ENCODE measurements around the gene GALNT1.

The GALNT1 gene

DNA sequence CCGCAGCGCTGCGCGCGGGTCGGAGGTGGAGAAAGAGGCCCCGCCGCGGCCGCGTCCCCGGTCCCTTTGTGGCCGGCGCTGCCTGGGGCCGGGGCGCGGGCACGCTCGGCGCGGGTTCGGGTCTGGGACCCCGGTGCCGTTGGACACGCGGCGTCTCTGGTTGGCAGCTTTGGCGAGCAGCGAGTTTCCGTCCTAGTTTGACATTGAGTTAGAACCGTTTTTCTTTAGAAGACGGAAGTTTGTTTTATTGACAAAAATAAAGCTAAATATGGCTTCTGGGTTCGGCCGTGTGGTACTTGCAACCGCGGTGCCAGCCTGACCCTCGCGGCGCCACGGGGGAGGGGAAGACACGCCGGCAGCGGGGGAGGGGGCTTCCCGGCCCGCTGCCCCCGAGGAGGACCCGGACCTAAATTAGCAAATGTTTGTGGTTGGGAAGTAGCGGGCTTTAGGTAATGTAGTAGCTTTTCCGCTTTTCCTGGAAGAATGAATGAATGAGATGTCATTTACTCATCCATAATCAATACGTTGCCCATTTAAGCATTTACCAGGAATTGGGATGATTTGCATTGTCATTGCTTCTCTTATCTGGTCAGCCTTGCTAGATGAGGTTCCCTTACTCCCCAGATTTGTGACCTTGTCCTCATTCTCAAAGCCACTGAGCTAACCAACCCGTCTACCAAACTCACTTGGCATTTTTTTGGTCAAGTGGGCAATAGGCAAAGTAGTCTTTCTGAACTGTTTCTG is 530 bp downstream of the GALNT1 start:
- peak in 16 of 51 donors; percentile 4 to 46 (median 17) for DNase-seq

DNA sequence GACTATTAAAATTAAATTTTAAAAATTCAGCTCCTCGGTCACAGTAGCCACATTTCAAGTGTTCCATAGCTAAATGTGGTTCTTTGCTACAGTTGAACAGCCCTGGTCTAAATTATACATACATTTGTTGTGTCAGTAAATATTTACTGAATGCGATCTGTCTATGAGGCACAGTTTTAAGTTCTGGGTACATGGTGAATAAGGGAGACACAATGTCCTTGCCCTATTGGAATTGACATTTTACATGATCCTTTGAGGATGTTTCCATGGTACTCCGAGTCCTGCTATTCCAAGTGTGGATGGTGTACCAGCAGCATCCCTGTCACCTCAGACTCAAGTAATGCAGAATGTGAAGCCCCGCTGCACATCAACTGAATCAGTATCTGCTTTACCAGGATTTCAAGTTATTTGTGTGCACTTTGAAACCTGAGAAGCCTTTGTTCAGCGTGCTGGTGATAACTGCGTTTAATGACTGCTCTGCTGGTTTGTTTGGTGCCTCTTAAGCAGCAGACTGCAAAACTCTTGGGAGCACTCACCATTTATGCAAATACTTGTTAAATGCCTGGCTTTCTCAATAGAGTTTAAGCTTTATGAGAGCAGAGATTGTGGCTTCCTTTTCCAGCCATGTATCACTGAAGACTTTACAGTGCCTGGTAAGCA is 1.5 kb downstream of the GALNT1 start:
- DNase-seq: peak in 2 of 51 donors; percentile 3 to 37

DNA sequence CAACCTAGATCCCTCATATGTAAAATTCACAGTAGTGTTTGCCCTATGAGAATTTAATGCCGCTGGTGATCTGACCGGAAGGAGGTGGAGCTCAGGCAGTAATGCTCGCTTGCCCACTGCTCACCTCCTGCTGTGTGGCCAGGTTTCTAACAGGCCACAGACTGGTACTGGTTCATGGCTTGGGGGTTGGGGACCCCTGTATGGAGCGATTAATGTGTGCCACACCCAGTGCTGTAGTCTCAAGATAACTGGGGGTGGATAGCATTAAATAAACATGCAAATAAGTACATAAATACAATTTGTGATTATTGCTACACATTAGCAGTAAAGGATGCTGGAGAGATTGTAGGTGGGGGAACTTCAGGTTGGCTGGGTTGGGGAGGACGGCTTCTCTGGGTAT is 3.2 kb downstream of the GALNT1 start:
- DNase-seq: no peak

DNA sequence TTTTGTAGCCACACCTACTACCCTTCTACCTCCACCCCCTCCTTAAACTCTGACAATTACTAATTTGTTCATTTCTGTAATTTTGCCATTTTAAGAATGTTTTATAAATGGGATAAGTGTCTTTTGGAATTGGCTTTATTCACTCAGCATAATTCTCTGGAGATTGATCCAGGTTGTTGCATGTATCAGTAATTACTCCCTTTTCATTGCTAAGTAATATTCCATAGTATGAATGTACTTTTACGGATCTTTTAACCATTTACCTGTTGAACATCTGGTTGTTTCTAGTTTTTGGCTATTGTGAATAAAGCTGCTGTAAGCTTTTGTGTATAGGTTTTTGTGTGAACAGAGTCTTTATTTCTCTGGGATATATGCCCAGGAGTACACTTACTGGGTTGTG is 4.1 kb downstream of the GALNT1 start:
- DNase-seq: no peak

DNA sequence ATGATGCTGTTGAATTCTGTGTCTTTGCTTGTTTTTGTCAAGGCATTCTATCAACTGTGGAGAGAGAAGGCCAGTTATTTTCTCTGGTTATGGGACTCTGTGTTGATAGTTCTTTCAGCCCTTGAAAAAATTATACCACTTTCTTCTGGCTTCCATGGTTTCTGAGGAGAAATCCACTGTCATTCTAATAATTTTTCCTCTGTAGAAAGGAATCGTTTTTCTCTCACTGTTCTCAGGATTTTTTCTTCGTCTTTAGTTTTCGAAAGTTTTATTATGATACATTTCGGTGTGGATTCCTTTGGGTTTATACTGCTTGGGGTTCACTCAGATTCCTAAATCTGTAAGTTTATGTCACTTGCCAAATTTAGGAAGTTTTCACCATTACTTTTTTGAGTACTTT is 6.6 kb downstream of the GALNT1 start:
- no peak for DNase-seq

DNA sequence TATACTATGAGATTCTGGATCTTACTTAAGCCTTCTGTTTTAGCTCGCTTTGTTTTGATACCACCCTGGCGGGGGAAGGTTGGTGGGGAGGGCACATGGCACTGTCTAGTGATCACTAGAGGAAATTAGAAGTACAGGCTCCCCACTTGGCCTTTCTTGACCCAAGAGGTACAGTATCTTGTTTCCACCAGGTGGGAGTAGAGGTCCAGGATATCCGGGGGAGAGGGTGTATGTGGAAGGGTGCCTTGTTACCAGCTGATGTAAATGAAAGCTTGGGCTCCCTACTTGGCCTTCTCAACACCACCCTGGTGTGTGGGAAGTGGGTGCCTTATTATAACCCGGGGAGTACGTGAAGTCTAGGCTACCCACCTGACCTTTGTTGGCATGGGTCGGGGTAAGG is 7.5 kb downstream of the GALNT1 start:
- DNase-seq: no peak

DNA sequence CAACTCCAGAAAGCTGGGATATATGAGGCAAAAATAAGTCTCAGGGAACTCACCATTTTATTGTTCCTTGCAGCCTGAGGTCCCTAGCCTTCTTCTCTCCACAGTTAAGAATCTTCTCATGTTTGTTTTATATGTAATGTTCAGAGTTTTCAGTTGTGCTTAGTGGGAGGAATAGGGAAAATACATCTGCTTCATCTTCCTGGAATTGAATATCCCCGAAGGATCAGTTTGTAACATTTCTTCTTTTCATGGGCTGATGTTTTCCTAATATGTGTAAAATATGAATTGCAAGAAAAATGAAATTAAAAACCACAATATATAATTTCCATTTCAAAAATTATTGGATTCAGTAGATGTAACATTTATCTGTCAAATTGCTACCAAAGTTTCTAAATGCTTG is 8.0 kb downstream of the GALNT1 start:
- no peak for DNase-seq

DNA sequence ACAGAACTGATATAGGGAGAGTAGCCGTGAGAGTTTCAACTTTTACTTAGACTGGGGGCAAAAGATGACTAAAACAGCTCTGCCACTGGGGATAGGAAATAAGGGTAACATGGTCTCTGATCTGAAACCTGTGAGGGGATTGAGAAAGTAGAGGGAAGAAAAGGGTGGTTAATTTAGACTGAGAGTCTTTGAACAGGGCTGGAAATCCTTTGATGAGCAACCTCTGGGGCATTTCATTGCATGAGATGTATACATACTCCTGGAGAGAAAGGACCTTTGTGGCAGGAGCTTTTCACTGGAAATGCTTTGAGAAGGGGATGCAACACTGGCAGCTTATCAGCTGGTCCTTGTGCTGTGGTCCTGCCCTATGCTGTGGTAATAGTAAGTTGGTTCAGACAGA is 9.4 kb downstream of the GALNT1 start:
- no peak for DNase-seq

DNA sequence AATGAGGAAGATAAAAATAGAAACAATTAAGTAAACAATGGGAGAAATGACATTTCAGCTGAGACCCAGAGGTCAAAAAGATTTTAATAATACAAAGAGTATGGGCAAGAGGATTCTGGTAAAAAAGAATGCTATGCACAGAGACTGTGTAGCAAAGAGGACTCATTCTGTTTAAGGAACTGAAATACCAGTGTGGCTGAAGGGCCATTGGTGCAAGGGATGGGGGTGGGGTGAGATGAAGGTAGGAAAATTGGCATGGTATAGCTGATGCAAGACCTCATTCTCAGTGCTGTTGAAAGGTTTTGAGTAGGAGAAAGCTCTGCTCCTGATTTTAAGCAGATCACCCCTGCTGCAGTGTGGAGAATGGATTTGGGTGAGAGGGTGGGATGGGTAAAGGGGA is 10.8 kb downstream of the GALNT1 start:
- DNase-seq: no peak

DNA sequence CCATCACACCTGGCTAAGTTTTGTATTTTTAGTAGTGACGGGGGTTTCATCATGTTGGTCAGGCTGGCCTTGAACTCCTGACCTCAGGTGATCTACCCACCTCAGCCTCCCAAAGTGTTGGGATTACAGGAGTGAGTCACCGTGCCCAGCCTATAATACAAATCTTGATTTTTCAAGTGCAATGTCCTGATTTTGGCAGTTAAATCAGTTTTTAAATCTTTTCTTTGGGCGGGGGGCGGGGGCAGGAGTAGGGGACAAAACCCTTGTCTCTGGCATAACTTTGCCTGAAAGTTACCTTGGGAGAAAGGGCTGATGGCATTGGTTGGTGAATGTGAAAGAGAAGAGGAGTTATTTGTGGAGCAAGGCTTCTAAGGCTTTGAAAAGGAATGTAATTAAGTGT is 12.3 kb downstream of the GALNT1 start:
- DNase-seq: no peak

DNA sequence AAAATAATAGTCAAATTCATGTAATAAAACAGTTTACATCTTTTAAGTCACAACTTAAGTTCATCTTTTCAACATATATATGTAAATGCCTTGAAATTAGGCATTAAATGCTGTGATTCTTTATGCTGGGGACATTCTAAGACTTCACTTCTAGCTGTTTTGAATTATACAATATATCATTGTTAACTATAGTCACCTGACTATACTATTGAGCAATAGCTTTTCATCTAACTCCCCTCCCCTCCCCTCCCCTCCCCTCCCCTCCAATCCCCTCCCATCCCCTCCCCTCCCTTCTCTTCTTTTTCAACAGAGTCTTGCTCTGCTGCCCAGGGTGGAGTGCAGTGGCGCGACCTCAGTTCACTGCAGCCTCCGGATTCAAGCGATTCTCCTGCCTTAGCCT is 16.2 kb downstream of the GALNT1 start:
- DNase-seq: no peak

DNA sequence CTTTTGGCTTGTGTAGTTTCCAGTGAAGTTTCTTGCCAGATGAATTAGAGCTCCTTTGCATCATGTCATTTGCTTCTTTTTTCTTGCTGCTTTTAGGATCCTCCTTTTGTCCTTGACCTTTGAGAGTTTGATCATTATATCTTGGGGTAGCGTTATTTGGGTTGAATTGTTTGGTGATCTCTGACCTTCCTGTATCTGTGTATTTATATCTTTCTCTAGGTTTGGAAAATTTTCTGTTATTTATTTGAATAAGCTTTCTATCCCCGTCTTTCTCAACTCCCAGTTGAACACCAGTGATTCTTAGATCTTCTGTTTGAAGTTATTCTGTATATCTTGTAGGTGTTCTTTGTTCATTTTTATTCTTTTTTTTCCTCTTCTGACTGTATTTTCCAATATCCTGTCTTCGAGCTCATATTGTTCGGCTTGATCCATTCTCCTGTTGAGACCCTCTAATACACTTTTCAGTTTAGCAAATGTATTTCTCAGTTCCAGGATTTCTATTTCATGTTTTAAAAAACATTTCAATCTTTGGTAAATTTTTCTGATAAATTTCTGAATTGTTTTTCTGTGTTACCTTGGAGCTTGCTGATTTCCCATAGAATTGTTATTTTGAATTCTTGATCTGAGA is 20.8 kb downstream of the GALNT1 start:
- no peak for DNase-seq

DNA sequence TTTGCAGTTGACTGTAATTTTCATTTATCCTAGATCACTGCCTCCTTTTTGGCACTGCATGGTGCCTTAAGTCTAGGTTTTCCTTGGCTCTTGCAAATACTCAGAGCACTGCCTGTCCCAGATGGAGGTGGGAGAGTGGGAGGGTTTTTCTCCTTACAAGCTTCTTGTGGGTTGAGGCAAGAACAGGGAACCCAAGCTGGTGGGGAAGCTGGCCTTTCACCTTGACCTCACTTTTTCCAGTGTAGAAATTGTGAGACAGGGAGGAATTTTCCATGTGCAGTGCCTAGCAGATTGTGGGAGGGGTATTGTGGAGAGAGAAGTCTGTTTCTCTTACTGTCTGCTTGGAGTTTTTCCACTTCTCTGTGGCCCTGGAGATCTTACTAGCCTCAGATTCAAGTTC is 21.5 kb downstream of the GALNT1 start:
- no peak for DNase-seq

DNA sequence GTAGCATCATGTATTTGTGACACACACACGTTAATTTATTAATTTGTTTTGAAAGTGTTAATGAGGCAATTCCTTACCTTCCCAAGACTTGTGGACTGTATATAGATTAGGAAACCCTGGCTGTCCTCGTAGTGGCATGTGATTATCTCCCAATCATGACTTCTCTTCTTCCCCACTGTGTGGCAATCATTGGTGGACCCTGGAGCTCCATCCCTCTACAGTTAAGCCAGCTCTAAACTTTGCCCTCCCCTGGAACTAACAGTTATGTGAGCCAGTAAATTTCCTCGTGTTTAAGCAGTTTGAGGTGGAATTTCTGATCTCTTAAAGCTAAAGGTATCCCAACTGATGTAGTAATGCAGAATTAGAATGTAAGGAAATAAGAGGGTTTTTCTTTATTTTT is 22.0 kb downstream of the GALNT1 start:
- no peak for DNase-seq

DNA sequence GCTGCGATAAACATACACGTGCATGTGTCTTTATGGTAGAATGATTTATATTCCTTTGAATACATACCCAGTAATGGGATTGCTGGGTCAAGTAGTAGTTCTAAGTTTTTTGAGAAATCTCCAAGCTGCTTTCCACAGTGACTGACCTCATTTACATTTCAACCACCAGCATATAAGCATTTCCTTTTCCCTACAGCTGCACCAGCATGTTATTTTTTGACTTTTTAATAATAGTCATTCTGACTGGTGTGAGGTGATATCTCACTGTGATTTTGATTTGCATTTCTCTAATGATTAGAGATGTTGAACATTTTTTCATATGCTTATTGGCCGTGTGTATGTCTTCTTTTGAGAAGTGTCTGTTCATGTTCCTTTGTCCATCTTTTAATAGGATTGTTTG is 22.8 kb downstream of the GALNT1 start:
- DNase-seq: no peak

DNA sequence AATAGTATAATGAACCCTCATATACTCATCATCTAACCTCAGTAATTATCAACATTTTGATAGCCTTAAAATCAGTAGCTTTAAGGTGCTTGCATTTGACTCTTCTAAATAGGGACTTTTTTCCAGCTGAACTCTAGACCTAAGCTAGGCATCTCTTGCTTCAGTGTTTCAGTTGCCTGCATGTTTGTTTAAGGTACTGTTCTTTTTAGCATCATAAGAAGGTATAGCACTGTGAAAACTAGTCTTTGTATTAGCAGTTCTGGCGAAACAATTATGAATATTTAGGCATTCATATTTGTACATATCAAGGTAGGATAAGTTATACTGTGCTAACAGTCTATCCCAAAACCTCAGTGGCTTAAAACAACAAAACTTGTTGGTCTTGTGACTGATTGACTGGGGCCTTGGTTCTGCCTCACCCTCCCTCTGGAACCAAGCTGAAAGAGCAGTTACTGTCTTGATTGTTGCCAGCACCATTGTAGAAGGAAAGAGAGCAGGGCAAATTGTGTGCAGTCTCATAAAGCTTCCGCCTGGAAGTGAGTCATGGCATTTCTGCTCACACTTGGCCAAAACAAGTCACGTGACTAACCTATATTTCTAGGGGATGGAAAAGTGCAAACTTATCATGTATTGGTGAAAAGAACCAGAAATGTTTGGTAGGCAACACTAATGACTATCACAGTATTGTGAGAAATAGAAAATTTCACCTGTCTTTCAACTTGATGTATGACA is 24.3 kb downstream of the GALNT1 start:
- no peak for DNase-seq

DNA sequence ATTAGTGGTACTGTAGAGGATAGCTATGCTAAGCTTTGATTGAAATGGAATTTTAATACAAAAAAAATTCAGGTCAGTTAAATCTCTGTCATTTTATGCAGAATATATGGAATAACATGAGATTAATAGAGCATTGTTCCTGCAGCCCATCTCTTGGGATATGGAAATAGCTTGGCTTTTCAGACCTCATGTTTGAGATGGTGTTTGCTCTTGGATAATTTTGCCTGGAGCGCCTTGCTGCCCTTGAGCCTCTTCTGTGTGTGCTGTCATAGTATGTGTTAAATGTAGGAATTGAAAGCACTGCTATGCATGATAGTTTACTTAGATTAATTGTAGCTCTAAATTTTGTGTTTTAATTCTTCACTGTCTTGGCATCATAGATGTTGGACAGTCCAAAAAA is 27.7 kb downstream of the GALNT1 start:
- no peak for DNase-seq

DNA sequence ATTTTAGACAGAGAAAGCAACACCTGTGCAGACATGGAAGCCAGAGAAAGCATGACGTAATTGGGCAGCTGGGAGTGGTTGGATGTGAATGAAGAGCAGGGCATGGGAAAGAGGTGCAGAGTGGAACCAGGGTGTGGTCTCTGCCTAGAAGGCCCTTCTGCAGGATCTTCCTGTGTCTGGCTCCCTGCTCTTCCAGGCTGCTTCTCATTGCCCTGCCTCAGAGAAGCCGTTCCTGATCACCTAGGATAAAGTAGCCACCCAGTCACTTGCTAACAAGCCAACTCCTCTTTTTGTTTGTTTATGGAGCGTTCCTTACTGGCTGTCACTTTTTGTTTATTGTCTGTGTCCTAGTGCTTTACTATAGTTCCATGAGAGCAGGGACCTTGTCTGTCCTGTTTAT is 28.5 kb downstream of the GALNT1 start:
- no peak for DNase-seq

DNA sequence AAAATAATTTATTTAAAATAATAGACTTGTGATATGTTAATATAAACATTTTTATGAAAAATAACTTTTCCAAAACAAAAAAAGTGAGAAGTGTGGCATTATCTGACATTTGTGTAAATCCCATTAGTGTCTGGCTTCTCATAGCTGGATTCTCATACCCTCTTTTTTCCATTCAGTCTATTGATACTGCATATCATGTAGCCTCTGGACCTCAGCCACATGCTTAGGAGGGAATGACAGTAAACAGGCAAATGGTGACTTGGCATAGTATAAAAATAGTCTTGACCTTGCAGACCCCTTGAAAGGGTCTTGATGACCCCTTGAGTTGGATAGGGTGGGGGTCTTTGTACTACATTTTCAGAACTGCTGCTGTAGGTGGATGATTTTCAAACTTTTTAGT is 29.2 kb downstream of the GALNT1 start:
- DNase-seq: no peak

DNA sequence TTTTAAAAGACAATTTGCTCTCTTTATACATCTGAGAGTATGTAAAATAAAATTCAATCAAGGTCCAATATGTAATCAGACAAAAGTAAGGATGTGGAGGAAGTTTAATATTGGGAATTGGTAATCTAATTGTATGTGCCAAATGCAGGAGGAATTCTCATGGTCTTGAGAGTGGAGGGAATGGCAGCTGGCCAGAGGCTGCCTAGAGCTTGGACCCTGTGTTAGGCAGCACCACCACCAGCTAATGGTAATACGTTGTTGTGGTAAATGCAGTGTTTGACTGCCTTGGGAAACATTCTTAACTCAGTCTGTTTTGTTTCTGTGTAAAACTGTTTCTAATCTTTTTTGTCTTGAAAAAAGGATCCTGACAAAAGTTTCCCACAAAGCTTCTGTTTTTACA is 30.0 kb downstream of the GALNT1 start:
- peak in 4 of 51 donors; percentile 3 to 13 (median 8) for DNase-seq

DNA sequence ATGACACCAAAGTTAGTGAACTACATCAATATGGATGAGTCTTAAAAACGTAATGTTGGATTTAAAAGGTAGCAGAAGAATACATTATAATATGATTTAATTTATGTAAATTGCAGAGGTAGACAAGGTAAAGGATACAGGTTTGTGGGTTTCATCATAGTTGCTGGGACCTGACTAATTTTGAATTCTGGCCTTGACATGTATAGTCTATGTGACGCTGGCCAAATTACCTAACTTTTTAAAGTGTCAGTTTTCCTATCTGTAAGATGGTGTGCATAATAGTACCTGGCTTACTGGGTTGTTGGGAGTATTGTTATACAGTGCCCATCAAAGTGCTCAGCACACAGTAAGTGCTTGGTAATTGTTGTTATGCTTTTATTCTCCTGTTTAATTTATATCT is 34.5 kb downstream of the GALNT1 start:
- no peak for DNase-seq

Data from hypothalamus (tissue), 51 donors.